ENCODE results near the gene TMEM87A.

- TF ChIP-seq CTCF (IDR thresholded peaks at IDR 0.05), result no peak
- TF ChIP-seq POLR2A (IDR thresholded peaks at IDR 0.05), result no peak
These were observed 10.4 kb upstream of the TMEM87A start for GRCh38 chr15:42283671-42284070.

Data from adrenal gland (tissue), 5 donors.